Kidney (tissue), 14 donors: ENCODE data around the gene MAPKAP1. TPM values are rescaled to one million over a fixed set of nuclear protein-coding genes. Genes with fewer than 3 reads are reported as not detected.

ENCODE experiments used
- DNase-seq, 5 donors: peaks; one replicate each; pipeline ENCODE4 v3.0.0-alpha.2; 2013 to 2020
- FAIRE-seq: peaks from 2 replicates; lab custom pipeline; 2012; peaks lifted over from hg19 to GRCh38; lab: Jason Lieb, UNC
- H3K27ac ChIP-seq, 2 donors: one replicate each; pipeline ENCODE4 v1.7.0; 2013; ENCODE audit warnings: low read depth in 2 of 2, low read length in 2 of 2, inconsistent platforms in 1 of 2
- H3K27me3 ChIP-seq: one replicate; pipeline ENCODE4 v1.7.1; 2013; ENCODE audit warnings: low read length, inconsistent platforms; ENCODE audit not compliant: control insufficient read depth, insufficient read depth
- H3K36me3 ChIP-seq, 3 donors: one replicate each; pipeline versions ENCODE4 v1.7.0 to v1.7.1; 2013; ENCODE audit warnings: low read length in 3 of 3, control low read depth in 1 of 3, inconsistent platforms in 1 of 3; ENCODE audit not compliant: insufficient read depth in 3 of 3, control insufficient read depth in 2 of 3
- H3K4me1 ChIP-seq, 3 donors: one replicate each; pipeline versions ENCODE4 v1.7.0 to v1.7.1; 2013; ENCODE audit warnings: low read length in 3 of 3, inconsistent platforms in 1 of 3, low read depth in 1 of 3; ENCODE audit not compliant: control insufficient read depth in 2 of 3, insufficient read depth in 2 of 3
- H3K4me3 ChIP-seq, 3 donors: one replicate each; pipeline versions ENCODE4 v1.7.0 to v1.8.1; 2013; ENCODE audit warnings: low read length in 3 of 3, control low read depth in 1 of 3, inconsistent platforms in 1 of 3
- H3K9ac ChIP-seq, 3 donors: one replicate each; pipeline versions ENCODE4 v1.7.0 to v1.7.1; 2013; ENCODE audit warnings: low read length in 3 of 3, control low read depth in 1 of 3, inconsistent platforms in 1 of 3
- H3K9me3 ChIP-seq, 3 donors: one replicate each; pipeline versions ENCODE4 v1.7.0 to v1.7.1; 2013; ENCODE audit warnings: low read length in 3 of 3, control low read depth in 1 of 3, inconsistent platforms in 1 of 3; ENCODE audit not compliant: control insufficient read depth in 2 of 3, insufficient read depth in 1 of 3
- intact Hi-C: fragments of 100-400 bp; cut with DNase I; formaldehyde crosslinking; loops from one replicate; pipeline ENCODE4 v1.11.1; 2022
- polyA plus RNA-seq: library from polyadenylated mRNA; stranded (reverse); fragments of 350-450 nt; fragmentation: Illumina TruSeq; extraction: RNeasy Lipid Tissue Mini Kit (QIAGEN cat#74804); gene quantifications from one replicate; pipeline ENCODE4 v1.2.3, GENCODE V29; 2014; ENCODE audit warnings: low read depth, low replicate concordance; ENCODE audit not compliant: insufficient read depth
- total RNA-seq: library from RNA; stranded (reverse); fragmentation: NEBNext Ultra II Directional; extraction: Animal tissue kit (Norgen Biotek cat#: 25700); gene quantifications from one replicate; pipeline ENCODE4 v1.2.1, GENCODE V29; 2021
- TF ChIP-seq, protein P1 (sequence below): IDR thresholded peaks from 3 replicates; pipeline ENCODE4 v1.5.1; 2012; ENCODE audit warnings: mild to moderate bottlenecking, moderate library complexity, borderline replicate concordance; ENCODE audit not compliant: insufficient read depth; ENCODE audit errors: extremely low read depth
- donor health status: control.
- donor health status: control.
- donor health status: control.
- donor health status: control.
- donor health status: control.
- donor health status: DM: yes; HTN: yes; CAD: no.
- donor health status: Normal renal cell carcinoma (clear cell type).

Gene MAPKAP1
- total and polyA plus RNA-seq, 2 donors from 2014 or later = 70.5 to 99.4 TPM

DNA sequence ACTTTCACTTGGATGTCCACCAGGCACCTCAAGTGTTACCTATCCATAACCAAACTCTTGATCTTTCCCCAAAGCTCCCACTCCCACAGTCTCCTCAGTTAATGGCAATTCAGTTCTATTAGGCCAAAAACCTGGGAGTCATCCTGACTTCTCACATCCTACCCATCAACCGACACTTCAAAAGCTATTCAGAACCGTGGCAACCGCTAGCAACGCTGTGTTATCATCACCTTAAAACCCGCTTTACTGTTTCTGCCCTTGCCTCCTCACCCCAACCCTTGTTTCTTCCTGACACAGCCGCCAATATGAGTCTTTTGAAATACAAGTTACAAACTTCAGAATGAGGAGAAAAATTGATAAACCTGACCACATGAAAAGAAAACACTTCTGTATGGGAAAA lies 46.5 kb downstream of the MAPKAP1 start:
- Histone ChIP-seq H3K9me3 (no peaks in the 10 kb centered on the region), H3K4me3 (no peak overlapping the region), H3K27me3 (no peaks in the 10 kb centered on the region), H3K4me1 (peaks cover 0 to 4% (median 0%) of the 10 kb centered on the region in 3 donors), H3K9ac (no peak overlapping the region), H3K27ac (no peak overlapping the region), H3K36me3 (no peaks in the 10 kb centered on the region)
- FAIRE-seq (no peak), DNase-seq (no peak)
- TF ChIP-seq, protein P1, sequence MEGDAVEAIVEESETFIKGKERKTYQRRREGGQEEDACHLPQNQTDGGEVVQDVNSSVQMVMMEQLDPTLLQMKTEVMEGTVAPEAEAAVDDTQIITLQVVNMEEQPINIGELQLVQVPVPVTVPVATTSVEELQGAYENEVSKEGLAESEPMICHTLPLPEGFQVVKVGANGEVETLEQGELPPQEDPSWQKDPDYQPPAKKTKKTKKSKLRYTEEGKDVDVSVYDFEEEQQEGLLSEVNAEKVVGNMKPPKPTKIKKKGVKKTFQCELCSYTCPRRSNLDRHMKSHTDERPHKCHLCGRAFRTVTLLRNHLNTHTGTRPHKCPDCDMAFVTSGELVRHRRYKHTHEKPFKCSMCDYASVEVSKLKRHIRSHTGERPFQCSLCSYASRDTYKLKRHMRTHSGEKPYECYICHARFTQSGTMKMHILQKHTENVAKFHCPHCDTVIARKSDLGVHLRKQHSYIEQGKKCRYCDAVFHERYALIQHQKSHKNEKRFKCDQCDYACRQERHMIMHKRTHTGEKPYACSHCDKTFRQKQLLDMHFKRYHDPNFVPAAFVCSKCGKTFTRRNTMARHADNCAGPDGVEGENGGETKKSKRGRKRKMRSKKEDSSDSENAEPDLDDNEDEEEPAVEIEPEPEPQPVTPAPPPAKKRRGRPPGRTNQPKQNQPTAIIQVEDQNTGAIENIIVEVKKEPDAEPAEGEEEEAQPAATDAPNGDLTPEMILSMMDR = no peak
- intact Hi-C loops = no loop called here

DNA sequence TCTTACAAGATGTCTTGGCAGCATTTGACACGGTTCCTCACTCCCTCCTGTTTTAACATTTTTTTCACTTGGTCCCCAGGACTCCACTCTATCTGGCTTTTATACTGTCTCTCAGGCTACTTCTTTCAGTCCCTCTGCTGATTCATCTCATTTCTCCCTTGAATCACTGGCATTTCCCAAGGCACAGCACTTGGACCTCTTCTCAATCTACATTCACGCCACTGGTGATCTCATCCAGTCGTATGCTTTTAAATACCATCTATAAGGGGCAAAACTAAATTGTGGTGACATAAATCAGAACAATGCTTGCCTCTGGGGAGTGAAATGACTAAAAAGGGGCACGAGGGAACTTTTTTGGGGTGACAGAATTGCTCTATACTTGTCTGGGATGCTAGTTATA lies 47.1 kb downstream of the MAPKAP1 start:
- H3K27ac ChIP-seq = no peak overlapping the region
- no peaks in the 10 kb centered on the region for H3K9me3 ChIP-seq
- no peak for DNase-seq
- intact Hi-C loops = no loop called here
- no peak for FAIRE-seq
- H3K9ac ChIP-seq = no peak overlapping the region
- no peaks in the 10 kb centered on the region for H3K27me3 ChIP-seq
- TF ChIP-seq, protein P1 = no peak
- no peak overlapping the region for H3K4me3 ChIP-seq
- H3K36me3 ChIP-seq = no peaks in the 10 kb centered on the region
- H3K4me1 ChIP-seq = peaks cover 0 to 4% (median 0%) of the 10 kb centered on the region in 3 donors

DNA sequence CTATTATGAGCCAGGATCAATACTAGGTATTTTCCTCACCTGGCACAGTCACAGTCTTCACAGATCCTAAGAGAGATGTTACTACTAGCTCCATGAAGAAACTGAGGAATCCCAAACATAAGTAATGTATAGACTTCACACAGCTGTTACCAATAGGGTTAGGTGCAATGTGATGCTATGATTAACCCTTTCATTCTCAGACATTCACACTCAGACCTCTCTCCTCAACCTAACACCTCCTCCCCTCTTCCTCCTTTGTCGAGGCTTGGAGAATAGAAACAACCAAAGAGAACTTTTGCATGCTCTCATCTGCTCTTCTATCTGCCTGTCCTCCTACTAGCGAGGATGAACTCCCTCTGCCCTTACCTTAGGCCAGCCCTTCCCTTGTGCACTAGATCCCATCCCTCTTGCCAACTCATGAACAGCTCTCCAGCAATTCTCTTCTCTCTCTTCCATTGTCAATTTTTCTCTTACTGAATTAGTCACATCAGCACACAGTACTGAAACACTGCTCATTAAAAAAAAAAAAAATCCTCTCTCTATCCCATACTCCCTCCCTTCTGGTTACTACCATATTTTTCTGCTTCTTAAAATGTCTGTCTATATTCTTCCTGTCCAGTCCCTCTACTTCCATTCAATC lies 47.7 kb downstream of the MAPKAP1 start:
- FAIRE-seq = no peak
- no peak overlapping the region for H3K9ac ChIP-seq

More for the DNA sequence above, 47.7 kb downstream of the MAPKAP1 start:
- Histone ChIP-seq H3K27ac (no peak overlapping the region), H3K4me3 (no peak overlapping the region), H3K27me3 (no peaks in the 10 kb centered on the region), H3K9me3 (no peaks in the 10 kb centered on the region), H3K4me1 (peaks cover 0 to 4% (median 0%) of the 10 kb centered on the region in 3 donors), H3K36me3 (no peaks in the 10 kb centered on the region)
- intact Hi-C loops = no loop called here
- TF ChIP-seq, protein P1 = no peak
- DNase-seq = no peak
